Type B pancreatic cell (in vitro differentiated cells): ENCODE measurements around the gene HSD3B7. TPM values are rescaled to one million over a fixed set of nuclear protein-coding genes. Genes with fewer than 3 reads are reported as not detected.

Experiments used
- DNase-seq: peaks from one replicate; pipeline ENCODE4 v3.0.0; 2021; ENCODE audit warnings: mixed read lengths; ENCODE audit not compliant: unreplicated experiment; ENCODE audit errors: extremely low spot score
- H3K27ac Mint-ChIP-seq: 2 replicates; pipeline ENCODE4 v1.8.0; 2021; ENCODE audit warnings: mild to moderate bottlenecking, mixed read lengths
- H3K27me3 Mint-ChIP-seq: 2 replicates; pipeline ENCODE4 v1.8.0; 2021; ENCODE audit warnings: mixed read lengths
- H3K36me3 Mint-ChIP-seq: 2 replicates; pipeline ENCODE4 v1.8.0; 2021; ENCODE audit warnings: mixed read lengths
- H3K4me1 Mint-ChIP-seq: one replicate; pipeline ENCODE4 v1.8.0; 2021; ENCODE audit warnings: mixed read lengths; ENCODE audit not compliant: unreplicated experiment
- H3K4me3 Mint-ChIP-seq: 2 replicates; pipeline ENCODE4 v1.8.0; 2021; ENCODE audit warnings: mild to moderate bottlenecking, mixed read lengths
- H3K9me3 Mint-ChIP-seq: 2 replicates; pipeline ENCODE4 v1.8.0; 2021; ENCODE audit warnings: mixed read lengths
- CTCF ChIP-seq: fragments of 200-600 bp; sonication (generic); conservative IDR thresholded peaks from 2 replicates; pipeline ENCODE4 v1.5.0; 2021; ENCODE audit warnings: antibody characterized with exemption, mild to moderate bottlenecking
- total RNA-seq: library from RNA; stranded (reverse); gene quantifications from 2 replicates; pipeline ENCODE4 v1.2.1, GENCODE V29; 2021; ENCODE audit warnings: low replicate concordance

Gene HSD3B7
- total RNA-seq, 1 donor from 2014 or later: 5.8 TPM

- no peaks in the 10 kb centered on the region for H3K9me3 Mint-ChIP-seq
- no peak overlapping the region for H3K27ac Mint-ChIP-seq
- peaks cover 21% of the 10 kb centered on the region for H3K36me3 Mint-ChIP-seq
- H3K27me3 Mint-ChIP-seq: no peaks in the 10 kb centered on the region
- peak; percentile 53 for TF ChIP-seq CTCF
- no peak for DNase-seq
- no peaks in the 10 kb centered on the region for H3K4me1 Mint-ChIP-seq
- no peak overlapping the region for H3K4me3 Mint-ChIP-seq
Observed at GRCh38 chr16:30977502-30977901, 7.5 kb upstream of the HSD3B7 start.

GRCh38 chr16:30979170-30980022, 5.6 kb upstream of the HSD3B7 start:
- H3K4me1 Mint-ChIP-seq: no peaks in the 10 kb centered on the region
- DNase-seq: no peak
- H3K36me3 Mint-ChIP-seq: peaks cover 11% of the 10 kb centered on the region
- no peaks in the 10 kb centered on the region for H3K9me3 Mint-ChIP-seq
- no peaks in the 10 kb centered on the region for H3K27me3 Mint-ChIP-seq
- no peak overlapping the region for H3K27ac Mint-ChIP-seq
- no peak overlapping the region for H3K4me3 Mint-ChIP-seq
- no peak for TF ChIP-seq CTCF

GRCh38 chr16:30980023-30980371, 5.0 kb upstream of the HSD3B7 start:
- peaks cover 11% of the 10 kb centered on the region for H3K36me3 Mint-ChIP-seq
- no peak for TF ChIP-seq CTCF
- no peak for DNase-seq
- H3K27ac Mint-ChIP-seq: no peak overlapping the region
- H3K4me3 Mint-ChIP-seq: no peak overlapping the region
- H3K9me3 Mint-ChIP-seq: no peaks in the 10 kb centered on the region
- H3K4me1 Mint-ChIP-seq: no peaks in the 10 kb centered on the region
- H3K27me3 Mint-ChIP-seq: no peaks in the 10 kb centered on the region

GRCh38 chr16:30980434-30980833, 4.6 kb upstream of the HSD3B7 start:
- no peaks in the 10 kb centered on the region for H3K27me3 Mint-ChIP-seq
- H3K27ac Mint-ChIP-seq: no peak overlapping the region
- no peak for TF ChIP-seq CTCF
- no peak for DNase-seq
- H3K9me3 Mint-ChIP-seq: no peaks in the 10 kb centered on the region
- H3K4me1 Mint-ChIP-seq: no peaks in the 10 kb centered on the region
- H3K36me3 Mint-ChIP-seq: peaks cover 11% of the 10 kb centered on the region
- no peak overlapping the region for H3K4me3 Mint-ChIP-seq

DNA sequence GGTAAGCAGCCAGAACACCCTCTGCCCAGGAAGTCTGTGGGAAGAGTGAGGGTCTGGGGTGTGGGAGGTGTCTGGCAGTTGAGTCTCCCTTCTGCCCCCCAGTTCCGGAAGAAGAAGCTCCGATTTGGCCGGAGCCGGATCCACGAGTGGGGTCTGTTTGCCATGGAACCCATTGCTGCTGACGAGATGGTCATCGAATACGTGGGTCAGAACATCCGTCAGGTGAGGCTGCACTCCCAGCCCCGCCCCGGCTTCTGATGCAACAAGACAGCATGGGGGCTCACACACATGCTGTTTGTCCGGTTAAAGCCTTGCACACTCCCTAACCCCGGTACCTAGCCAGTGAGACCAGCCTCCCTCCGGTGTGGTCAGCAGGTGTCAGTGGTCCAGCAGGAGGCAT, 4.0 kb upstream of the HSD3B7 start:
- no peaks in the 10 kb centered on the region for H3K9me3 Mint-ChIP-seq
- H3K27me3 Mint-ChIP-seq: no peaks in the 10 kb centered on the region
- no peak overlapping the region for H3K4me3 Mint-ChIP-seq
- peaks cover 8% of the 10 kb centered on the region for H3K36me3 Mint-ChIP-seq
- TF ChIP-seq CTCF: no peak
- no peak overlapping the region for H3K27ac Mint-ChIP-seq
- no peaks in the 10 kb centered on the region for H3K4me1 Mint-ChIP-seq
- no peak for DNase-seq
